ENCODE data around the gene TENM3. TPM values are rescaled to one million over a fixed set of nuclear protein-coding genes. Genes with fewer than 3 reads are reported as not detected.

The TENM3 gene
- total and polyA plus RNA-seq, 4 donors = 0.05 to 5.5 (median 1.1) TPM; not detected in 1

GRCh38 chr4:182600856-182601255, 357.7 kb downstream of the TENM3 start:
- 76 to 89% methylated on average over 8 of the region's 8 CpGs for WGBS, 2 donors
- no peak overlapping the region for H3K4me3 ChIP-seq (ENCODE audit: low read length in 2 of 2)
- intact Hi-C loops (cut with DNase I) = no loop called here
- H3K9me3 ChIP-seq (ENCODE audit: control insufficient read depth, low read length) = no peaks in the 10 kb centered on the region
- no peaks in the 10 kb centered on the region for H3K4me1 ChIP-seq (ENCODE audit: control insufficient read depth in 1 of 2, insufficient read depth in 2 of 2, low read length in 2 of 2)
- no peak overlapping the region for H3K27ac ChIP-seq (ENCODE audit: low read depth in 1 of 2, low read length in 2 of 2)
- no peaks in the 10 kb centered on the region for H3K27me3 ChIP-seq (ENCODE audit: control insufficient read depth in 1 of 2, insufficient read depth in 2 of 2, low read length in 1 of 2)
- ATAC-seq (ENCODE audit: low FRiP score) (no peak), DNase-seq (no peak)
- H3K36me3 ChIP-seq (ENCODE audit: control insufficient read depth in 1 of 2, insufficient read depth in 2 of 2, low read length in 1 of 2) = no peaks in the 10 kb centered on the region

- H3K27ac ChIP-seq (ENCODE audit: low read depth in 1 of 2, low read length in 2 of 2) = no peak overlapping the region
- H3K4me3 ChIP-seq (ENCODE audit: low read length in 2 of 2) = no peak overlapping the region
- H3K4me1 ChIP-seq (ENCODE audit: control insufficient read depth in 1 of 2, insufficient read depth in 2 of 2, low read length in 2 of 2) = no peaks in the 10 kb centered on the region
- H3K27me3 ChIP-seq (ENCODE audit: control insufficient read depth in 1 of 2, insufficient read depth in 2 of 2, low read length in 1 of 2) = no peaks in the 10 kb centered on the region
- intact Hi-C loops (cut with DNase I) = no loop called here
- no peak for ATAC-seq (ENCODE audit: low FRiP score)
- H3K9me3 ChIP-seq (ENCODE audit: control insufficient read depth, low read length) = no peaks in the 10 kb centered on the region
- no peaks in the 10 kb centered on the region for H3K36me3 ChIP-seq (ENCODE audit: control insufficient read depth in 1 of 2, insufficient read depth in 2 of 2, low read length in 1 of 2)
- no peak for DNase-seq
- 42 to 47% methylated on average over 2 of the region's 2 CpGs for WGBS, 2 donors
These were observed 361.0 kb downstream of the TENM3 start for GRCh38 chr4:182604161-182604622.

DNA sequence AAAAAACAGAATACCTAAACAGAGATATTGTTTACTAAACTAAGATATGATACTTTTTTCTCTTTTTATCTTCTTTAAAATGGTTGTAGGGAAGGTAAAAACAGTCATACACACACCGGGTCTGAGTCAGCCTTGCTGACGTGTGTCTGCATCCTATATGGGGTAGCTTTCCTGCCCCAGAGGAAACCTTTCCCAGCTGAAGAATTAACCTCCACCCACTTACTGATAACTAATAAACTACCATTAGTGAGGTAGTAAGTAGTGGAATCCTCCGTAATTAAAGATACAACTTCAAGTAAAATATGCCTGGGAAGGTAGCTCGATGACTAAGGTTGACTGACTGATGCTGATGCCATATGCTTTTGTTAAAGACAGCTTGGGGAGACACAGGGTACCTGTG, 361.8 kb downstream of the TENM3 start:
- Histone ChIP-seq H3K36me3 (ENCODE audit: control insufficient read depth in 1 of 2, insufficient read depth in 2 of 2, low read length in 1 of 2) (no peaks in the 10 kb centered on the region), H3K4me3 (ENCODE audit: low read length in 2 of 2) (no peak overlapping the region), H3K27ac (ENCODE audit: low read depth in 1 of 2, low read length in 2 of 2) (no peak overlapping the region), H3K27me3 (ENCODE audit: control insufficient read depth in 1 of 2, insufficient read depth in 2 of 2, low read length in 1 of 2) (no peaks in the 10 kb centered on the region), H3K4me1 (ENCODE audit: control insufficient read depth in 1 of 2, insufficient read depth in 2 of 2, low read length in 2 of 2) (no peaks in the 10 kb centered on the region), H3K9me3 (ENCODE audit: control insufficient read depth, low read length) (no peaks in the 10 kb centered on the region)
- DNase-seq (no peak), ATAC-seq (ENCODE audit: low FRiP score) (no peak)
- 94 to 96% methylated on average over 4 of the region's 4 CpGs for WGBS, 2 donors
- intact Hi-C loops (cut with DNase I) = no loop called here

- DNase-seq = no peak
- H3K27me3 ChIP-seq (ENCODE audit: control insufficient read depth in 1 of 2, insufficient read depth in 2 of 2, low read length in 1 of 2) = no peaks in the 10 kb centered on the region
- no peak overlapping the region for H3K27ac ChIP-seq (ENCODE audit: low read depth in 1 of 2, low read length in 2 of 2)
- H3K4me1 ChIP-seq (ENCODE audit: control insufficient read depth in 1 of 2, insufficient read depth in 2 of 2, low read length in 2 of 2) = no peaks in the 10 kb centered on the region
- intact Hi-C loops (cut with DNase I) = no loop called here
- H3K36me3 ChIP-seq (ENCODE audit: control insufficient read depth in 1 of 2, insufficient read depth in 2 of 2, low read length in 1 of 2) = no peaks in the 10 kb centered on the region
- peak; percentile 36 for ATAC-seq (ENCODE audit: low FRiP score)
- no peak overlapping the region for H3K4me3 ChIP-seq (ENCODE audit: low read length in 2 of 2)
- no peaks in the 10 kb centered on the region for H3K9me3 ChIP-seq (ENCODE audit: control insufficient read depth, low read length)
- WGBS, 2 donors = 97% methylated on average over 21 to 23 of the region's 23 CpGs
These were observed 365.3 kb downstream of the TENM3 start for GRCh38 chr4:182608525-182608924.

DNA sequence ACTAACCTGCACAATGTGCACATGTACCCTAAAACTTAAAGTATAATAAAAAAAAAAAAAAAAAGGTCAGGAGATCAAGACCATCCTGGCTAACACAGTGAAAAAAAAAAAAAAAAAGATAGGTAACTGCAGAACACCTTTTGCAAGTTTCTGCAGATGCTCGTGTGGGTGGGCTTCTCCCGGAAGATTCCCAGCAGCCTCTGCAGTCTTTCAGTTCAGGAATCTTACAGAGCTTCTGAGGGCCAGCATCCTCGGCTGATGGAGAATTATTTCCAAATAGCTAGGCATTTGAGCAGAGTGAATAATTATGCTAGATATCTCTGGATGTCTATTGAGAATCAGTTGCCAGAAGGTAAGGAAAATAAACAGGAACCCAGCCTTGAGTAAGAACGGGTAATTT, 373.3 kb downstream of the TENM3 start:
- WGBS, 2 donors = 89 to 90% methylated on average over 4 of the region's 4 CpGs
- no peak for ATAC-seq (ENCODE audit: low FRiP score)
- Histone ChIP-seq H3K4me3 (ENCODE audit: low read length in 2 of 2) (no peak overlapping the region), H3K27ac (ENCODE audit: low read depth in 1 of 2, low read length in 2 of 2) (no peak overlapping the region), H3K36me3 (ENCODE audit: control insufficient read depth in 1 of 2, insufficient read depth in 2 of 2, low read length in 1 of 2) (no peaks in the 10 kb centered on the region), H3K4me1 (ENCODE audit: control insufficient read depth in 1 of 2, insufficient read depth in 2 of 2, low read length in 2 of 2) (no peaks in the 10 kb centered on the region), H3K27me3 (ENCODE audit: control insufficient read depth in 1 of 2, insufficient read depth in 2 of 2, low read length in 1 of 2) (no peaks in the 10 kb centered on the region), H3K9me3 (ENCODE audit: control insufficient read depth, low read length) (no peaks in the 10 kb centered on the region)
- DNase-seq = no peak
- intact Hi-C loops (cut with DNase I) = no loop called here

GRCh38 chr4:182619660-182620059, 376.5 kb downstream of the TENM3 start:
- 89 to 93% methylated on average over 5 of the region's 5 CpGs for WGBS, 2 donors
- no peaks in the 10 kb centered on the region for H3K9me3 ChIP-seq (ENCODE audit: control insufficient read depth, low read length)
- H3K27me3 ChIP-seq (ENCODE audit: control insufficient read depth in 1 of 2, insufficient read depth in 2 of 2, low read length in 1 of 2) = no peaks in the 10 kb centered on the region
- DNase-seq (no peak), ATAC-seq (ENCODE audit: low FRiP score) (no peak)
- intact Hi-C loops (cut with DNase I) = no loop called here
- no peak overlapping the region for H3K4me3 ChIP-seq (ENCODE audit: low read length in 2 of 2)
- H3K4me1 ChIP-seq (ENCODE audit: control insufficient read depth in 1 of 2, insufficient read depth in 2 of 2, low read length in 2 of 2) = no peaks in the 10 kb centered on the region
- no peaks in the 10 kb centered on the region for H3K36me3 ChIP-seq (ENCODE audit: control insufficient read depth in 1 of 2, insufficient read depth in 2 of 2, low read length in 1 of 2)
- no peak overlapping the region for H3K27ac ChIP-seq (ENCODE audit: low read depth in 1 of 2, low read length in 2 of 2)

DNA sequence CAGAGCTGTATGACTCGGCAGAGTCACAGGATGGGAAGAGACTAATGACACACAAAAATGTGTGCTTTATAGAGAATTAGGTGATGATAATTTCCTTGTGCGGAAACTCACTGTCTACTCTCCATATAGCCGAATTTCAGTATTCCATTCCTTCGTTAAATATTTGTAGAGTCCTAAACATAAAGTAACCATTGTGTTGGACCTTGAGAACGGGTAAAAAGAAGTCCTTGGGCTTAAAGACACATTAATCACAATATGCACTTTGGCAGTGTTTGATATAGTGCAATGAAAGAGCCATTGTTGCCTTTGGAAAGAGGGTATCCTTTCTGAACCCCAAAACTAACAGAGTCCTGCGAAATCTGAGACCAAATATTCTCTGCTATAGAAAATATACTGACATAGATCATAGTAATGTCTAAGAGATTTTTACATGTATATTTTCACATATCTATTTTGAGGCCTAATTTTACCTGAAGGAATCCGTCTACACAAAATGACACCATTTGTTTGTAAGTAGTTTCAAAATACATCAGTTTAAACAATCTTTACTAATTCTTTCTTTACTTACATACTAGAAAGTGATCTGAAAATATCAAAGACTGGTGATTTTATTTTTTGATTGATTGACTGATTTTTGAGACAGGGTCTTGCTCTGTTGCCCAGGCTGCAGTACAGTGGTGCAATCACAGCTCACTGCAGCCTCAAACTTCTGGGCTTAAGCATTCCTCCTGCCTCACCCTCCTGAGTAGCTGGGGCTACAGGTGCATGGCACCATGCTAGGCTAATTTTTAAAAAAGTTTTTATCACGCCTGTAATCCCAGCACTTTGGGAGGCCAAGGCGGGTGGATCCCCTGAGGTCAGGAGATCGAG, 377.1 kb downstream of the TENM3 start:
- H3K27ac ChIP-seq (ENCODE audit: low read depth in 1 of 2, low read length in 2 of 2) = no peak overlapping the region
- H3K4me1 ChIP-seq (ENCODE audit: control insufficient read depth in 1 of 2, insufficient read depth in 2 of 2, low read length in 2 of 2) = no peaks in the 10 kb centered on the region
- no peak for ATAC-seq (ENCODE audit: low FRiP score)
- H3K36me3 ChIP-seq (ENCODE audit: control insufficient read depth in 1 of 2, insufficient read depth in 2 of 2, low read length in 1 of 2) = no peaks in the 10 kb centered on the region
- H3K27me3 ChIP-seq (ENCODE audit: control insufficient read depth in 1 of 2, insufficient read depth in 2 of 2, low read length in 1 of 2) = no peaks in the 10 kb centered on the region
- 86 to 93% methylated on average over 10 of the region's 10 CpGs for WGBS, 2 donors
- no peaks in the 10 kb centered on the region for H3K9me3 ChIP-seq (ENCODE audit: control insufficient read depth, low read length)
- no peak for DNase-seq
- no peak overlapping the region for H3K4me3 ChIP-seq (ENCODE audit: low read length in 2 of 2)
- intact Hi-C loops (cut with DNase I) = no loop called here

DNA sequence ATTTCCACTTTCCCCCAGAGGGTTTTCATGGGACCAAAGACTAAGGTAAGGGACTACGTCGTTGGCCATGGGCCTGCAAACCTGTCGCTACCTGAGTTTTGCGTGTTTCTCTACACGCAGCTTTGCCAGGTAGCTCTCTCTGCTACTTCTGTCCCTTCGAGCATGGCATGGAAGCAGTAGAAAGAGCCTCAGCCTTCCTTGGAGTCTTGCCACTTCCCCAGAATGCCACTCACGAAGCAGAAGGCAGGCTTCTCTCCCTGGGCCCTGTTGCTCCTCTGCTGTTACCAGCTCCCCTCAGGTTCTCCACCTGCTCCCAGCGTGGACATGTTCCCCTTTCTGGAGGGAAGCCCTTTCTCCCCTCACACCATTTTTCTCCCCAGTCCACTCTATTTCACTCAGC, 381.1 kb downstream of the TENM3 start:
- Histone ChIP-seq H3K4me1 (ENCODE audit: control insufficient read depth in 1 of 2, insufficient read depth in 2 of 2, low read length in 2 of 2) (no peaks in the 10 kb centered on the region), H3K4me3 (ENCODE audit: low read length in 2 of 2) (no peak overlapping the region), H3K27me3 (ENCODE audit: control insufficient read depth in 1 of 2, insufficient read depth in 2 of 2, low read length in 1 of 2) (no peaks in the 10 kb centered on the region), H3K27ac (ENCODE audit: low read depth in 1 of 2, low read length in 2 of 2) (no peak overlapping the region), H3K9me3 (ENCODE audit: control insufficient read depth, low read length) (no peaks in the 10 kb centered on the region), H3K36me3 (ENCODE audit: control insufficient read depth in 1 of 2, insufficient read depth in 2 of 2, low read length in 1 of 2) (no peaks in the 10 kb centered on the region)
- intact Hi-C loops (cut with DNase I) = no loop called here
- no peak for ATAC-seq (ENCODE audit: low FRiP score)
- 94 to 98% methylated on average over 8 of the region's 8 CpGs for WGBS, 2 donors
- no peak for DNase-seq

DNA sequence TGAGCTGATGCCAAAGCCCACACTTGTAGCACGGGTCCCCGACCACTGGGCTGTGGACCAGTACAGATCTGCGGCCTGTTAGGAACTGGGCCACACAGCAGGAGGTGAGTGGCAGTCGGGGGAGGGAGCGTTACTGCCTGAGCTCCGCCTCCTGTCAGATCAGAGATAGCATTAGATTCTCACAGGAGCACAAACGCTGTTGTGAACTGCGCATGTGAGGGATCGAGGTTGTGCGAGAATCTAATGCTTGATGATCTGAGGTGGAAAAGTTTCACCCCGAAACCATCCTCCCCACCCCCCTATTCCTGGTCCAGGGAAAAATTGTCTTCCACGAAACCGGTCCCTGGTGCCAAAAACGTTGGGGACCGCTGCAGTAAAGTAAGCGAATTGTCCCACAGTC, 382.0 kb downstream of the TENM3 start:
- intact Hi-C loops (cut with DNase I) = no loop called here

More for the DNA sequence above, 382.0 kb downstream of the TENM3 start:
- ATAC-seq (ENCODE audit: low FRiP score) = no peak
- Histone ChIP-seq H3K4me1 (ENCODE audit: control insufficient read depth in 1 of 2, insufficient read depth in 2 of 2, low read length in 2 of 2) (no peaks in the 10 kb centered on the region), H3K27me3 (ENCODE audit: control insufficient read depth in 1 of 2, insufficient read depth in 2 of 2, low read length in 1 of 2) (no peaks in the 10 kb centered on the region), H3K9me3 (ENCODE audit: control insufficient read depth, low read length) (no peaks in the 10 kb centered on the region), H3K4me3 (ENCODE audit: low read length in 2 of 2) (no peak overlapping the region), H3K36me3 (ENCODE audit: control insufficient read depth in 1 of 2, insufficient read depth in 2 of 2, low read length in 1 of 2) (no peaks in the 10 kb centered on the region), H3K27ac (ENCODE audit: low read depth in 1 of 2, low read length in 2 of 2) (no peak overlapping the region)
- no peak for DNase-seq
- WGBS, 2 donors = 95% methylated on average over 16 of the region's 16 CpGs

Data from aorta (tissue), 5 donors.